Measurements from ENCODE around the gene HBS1L.

DNA sequence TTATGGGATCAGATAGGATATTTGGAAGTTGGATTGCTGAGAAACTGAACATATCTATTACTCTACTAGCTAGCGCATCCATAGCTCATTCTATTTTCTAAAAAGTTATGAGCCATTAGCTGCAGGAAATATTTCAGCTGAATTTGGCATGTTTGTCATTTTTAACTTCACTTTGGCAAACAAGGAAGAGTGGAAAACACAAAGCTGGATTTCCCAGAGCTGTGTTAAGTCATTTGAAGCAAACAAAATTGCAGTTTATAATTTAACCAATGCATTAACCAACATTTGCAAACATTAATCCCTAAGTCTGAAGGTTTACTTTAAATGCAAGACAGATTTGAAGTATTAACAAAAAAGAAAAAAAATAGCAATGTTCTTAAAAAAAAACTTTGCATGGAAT, 105.9 kb downstream of the HBS1L start:
- TF ChIP-seq, protein P1, sequence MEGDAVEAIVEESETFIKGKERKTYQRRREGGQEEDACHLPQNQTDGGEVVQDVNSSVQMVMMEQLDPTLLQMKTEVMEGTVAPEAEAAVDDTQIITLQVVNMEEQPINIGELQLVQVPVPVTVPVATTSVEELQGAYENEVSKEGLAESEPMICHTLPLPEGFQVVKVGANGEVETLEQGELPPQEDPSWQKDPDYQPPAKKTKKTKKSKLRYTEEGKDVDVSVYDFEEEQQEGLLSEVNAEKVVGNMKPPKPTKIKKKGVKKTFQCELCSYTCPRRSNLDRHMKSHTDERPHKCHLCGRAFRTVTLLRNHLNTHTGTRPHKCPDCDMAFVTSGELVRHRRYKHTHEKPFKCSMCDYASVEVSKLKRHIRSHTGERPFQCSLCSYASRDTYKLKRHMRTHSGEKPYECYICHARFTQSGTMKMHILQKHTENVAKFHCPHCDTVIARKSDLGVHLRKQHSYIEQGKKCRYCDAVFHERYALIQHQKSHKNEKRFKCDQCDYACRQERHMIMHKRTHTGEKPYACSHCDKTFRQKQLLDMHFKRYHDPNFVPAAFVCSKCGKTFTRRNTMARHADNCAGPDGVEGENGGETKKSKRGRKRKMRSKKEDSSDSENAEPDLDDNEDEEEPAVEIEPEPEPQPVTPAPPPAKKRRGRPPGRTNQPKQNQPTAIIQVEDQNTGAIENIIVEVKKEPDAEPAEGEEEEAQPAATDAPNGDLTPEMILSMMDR (conservative IDR thresholded peaks at IDR 0.05 in 1 of 2, IDR thresholded peaks at IDR 0.05 in 1 of 2; ENCODE audit: extremely low read depth in 1 of 2, insufficient read depth in 1 of 2, low read depth in 1 of 2, low read length in 2 of 2) = no peak
- TF ChIP-seq EZH2 (IDR thresholded peaks at IDR 0.05; ENCODE audit: borderline replicate concordance, low read length) = no peak
